ENCODE results near the gene EIF6. TPM values are rescaled to one million over a fixed set of nuclear protein-coding genes. Genes with fewer than 3 reads are reported as not detected.

EIF6 gene
- total and polyA plus RNA-seq, 3 donors from 2014 or later, result 84.3 to 142 (median 90.6) TPM

DNA sequence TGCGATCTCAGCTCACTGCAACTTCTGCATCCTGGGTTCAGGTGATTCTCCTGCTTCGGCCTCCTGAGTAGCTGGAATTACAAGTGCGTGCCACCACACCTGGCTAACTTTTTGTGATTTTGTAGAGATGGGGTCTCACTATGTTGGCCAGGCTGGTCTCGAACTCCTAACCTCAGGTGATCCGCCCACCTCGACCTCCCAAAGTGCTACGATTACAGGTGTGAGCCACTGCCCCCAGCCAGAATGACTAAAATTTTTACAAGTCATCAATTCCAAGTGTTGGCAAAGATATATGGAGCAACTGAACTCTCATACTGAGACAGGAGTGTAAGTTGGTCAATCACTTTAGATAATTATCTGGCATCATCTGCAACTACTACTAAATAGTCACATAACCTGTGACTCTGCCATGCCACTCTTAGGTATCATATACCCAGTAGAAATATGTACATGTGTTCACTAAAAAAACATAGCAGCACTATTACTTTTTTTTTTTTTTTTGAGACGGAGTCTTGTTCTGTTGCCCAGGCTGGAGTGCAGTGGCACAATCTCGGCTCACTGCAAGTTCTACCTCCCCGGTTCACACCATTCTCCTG is 3.0 kb downstream of the EIF6 start:
- WGBS, 2 donors, result 94 to 98% methylated on average over 10 of the region's 10 CpGs
- Histone ChIP-seq H3K4me1 (peaks cover 18% of the 10 kb centered on the region), H3K36me3 (ENCODE audit: low read depth, missing control alignments) (no peaks in the 10 kb centered on the region), H3K9me3 (no peaks in the 10 kb centered on the region), H3K27me3 (no peaks in the 10 kb centered on the region), H3K4me3 (no peak overlapping the region), H3K27ac (no peak overlapping the region)
- TF ChIP-seq POLR2A (IDR thresholded peaks at IDR 0.05), result no peak
- TF ChIP-seq, protein P1, sequence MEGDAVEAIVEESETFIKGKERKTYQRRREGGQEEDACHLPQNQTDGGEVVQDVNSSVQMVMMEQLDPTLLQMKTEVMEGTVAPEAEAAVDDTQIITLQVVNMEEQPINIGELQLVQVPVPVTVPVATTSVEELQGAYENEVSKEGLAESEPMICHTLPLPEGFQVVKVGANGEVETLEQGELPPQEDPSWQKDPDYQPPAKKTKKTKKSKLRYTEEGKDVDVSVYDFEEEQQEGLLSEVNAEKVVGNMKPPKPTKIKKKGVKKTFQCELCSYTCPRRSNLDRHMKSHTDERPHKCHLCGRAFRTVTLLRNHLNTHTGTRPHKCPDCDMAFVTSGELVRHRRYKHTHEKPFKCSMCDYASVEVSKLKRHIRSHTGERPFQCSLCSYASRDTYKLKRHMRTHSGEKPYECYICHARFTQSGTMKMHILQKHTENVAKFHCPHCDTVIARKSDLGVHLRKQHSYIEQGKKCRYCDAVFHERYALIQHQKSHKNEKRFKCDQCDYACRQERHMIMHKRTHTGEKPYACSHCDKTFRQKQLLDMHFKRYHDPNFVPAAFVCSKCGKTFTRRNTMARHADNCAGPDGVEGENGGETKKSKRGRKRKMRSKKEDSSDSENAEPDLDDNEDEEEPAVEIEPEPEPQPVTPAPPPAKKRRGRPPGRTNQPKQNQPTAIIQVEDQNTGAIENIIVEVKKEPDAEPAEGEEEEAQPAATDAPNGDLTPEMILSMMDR (IDR thresholded peaks at IDR 0.05), result no peak
- no peak for DNase-seq
- intact Hi-C loops (cut with DNase I; ENCODE audit: low total_unique reads), result no loop called here

DNA sequence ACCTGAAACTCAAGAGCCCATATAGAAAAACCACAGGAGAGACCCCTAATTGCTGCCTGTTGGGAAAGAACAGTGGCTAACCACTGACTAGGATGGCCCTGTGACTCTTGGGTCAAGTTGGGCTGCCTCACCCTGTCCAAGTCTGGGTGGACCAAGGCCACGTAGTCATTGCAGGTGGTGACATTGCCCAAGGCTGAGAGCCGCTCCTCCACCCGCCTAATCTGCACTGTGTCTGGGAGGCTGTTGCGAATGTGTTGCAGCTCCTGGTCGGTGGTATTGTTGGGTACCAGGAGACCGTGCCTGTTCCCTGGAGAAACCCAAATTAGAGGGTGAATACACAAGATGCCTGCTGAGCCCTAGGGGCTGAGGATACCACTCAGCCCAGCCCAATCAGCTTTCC is 4.0 kb downstream of the EIF6 start:
- Histone ChIP-seq H3K36me3 (ENCODE audit: low read depth, missing control alignments) (no peaks in the 10 kb centered on the region), H3K4me1 (peaks cover 19% of the 10 kb centered on the region), H3K27ac (no peak overlapping the region), H3K27me3 (no peaks in the 10 kb centered on the region), H3K4me3 (no peak overlapping the region), H3K9me3 (no peaks in the 10 kb centered on the region)
- no peak for DNase-seq
- TF ChIP-seq, protein P1 (IDR thresholded peaks at IDR 0.05), result no peak
- no peak for TF ChIP-seq POLR2A (IDR thresholded peaks at IDR 0.05)
- intact Hi-C loops (cut with DNase I; ENCODE audit: low total_unique reads), result no loop called here
- 80 to 82% methylated on average over 3 to 6 of the region's 6 CpGs for WGBS, 2 donors

DNA sequence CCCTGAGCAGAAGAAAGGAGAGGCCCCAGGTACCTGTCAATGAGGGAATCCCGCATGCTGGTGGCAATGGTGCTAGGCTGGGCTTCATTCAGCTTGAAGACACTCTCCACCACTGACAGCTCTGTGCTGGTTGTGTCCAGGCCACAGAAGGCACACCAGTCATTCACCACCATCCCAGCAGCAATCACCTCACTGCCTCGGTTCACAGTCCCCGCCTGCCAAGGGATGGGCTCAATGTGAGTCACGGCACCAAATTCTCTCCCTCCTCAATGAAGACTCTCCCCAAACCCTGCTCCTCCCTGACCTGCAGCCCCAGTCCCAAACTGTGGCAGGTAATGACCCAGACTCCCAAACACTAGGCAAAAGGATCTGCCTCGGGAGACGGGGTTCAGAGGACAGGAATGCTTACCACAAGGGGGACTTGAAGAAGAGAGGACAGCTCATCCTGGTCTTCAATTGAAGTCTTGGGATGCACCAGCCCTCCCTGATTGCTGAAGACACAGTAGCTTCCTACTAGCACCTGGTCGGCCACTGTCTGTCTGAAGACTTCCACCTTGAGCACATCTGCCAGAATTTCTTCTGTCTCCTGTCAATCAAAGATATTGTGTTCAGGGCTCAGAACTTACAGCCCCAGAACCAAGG is 4.9 kb downstream of the EIF6 start:
- Histone ChIP-seq H3K27ac (no peak overlapping the region), H3K4me1 (peaks cover 19% of the 10 kb centered on the region), H3K27me3 (no peaks in the 10 kb centered on the region), H3K9me3 (no peaks in the 10 kb centered on the region), H3K4me3 (no peak overlapping the region), H3K36me3 (ENCODE audit: low read depth, missing control alignments) (no peaks in the 10 kb centered on the region)
- DNase-seq, result no peak
- TF ChIP-seq POLR2A (IDR thresholded peaks at IDR 0.05), result no peak
- TF ChIP-seq, protein P1 (IDR thresholded peaks at IDR 0.05), result no peak
- 93 to 94% methylated on average over 5 to 7 of the region's 7 CpGs for WGBS, 2 donors
- intact Hi-C loops (cut with DNase I; ENCODE audit: low total_unique reads), result no loop called here

DNA sequence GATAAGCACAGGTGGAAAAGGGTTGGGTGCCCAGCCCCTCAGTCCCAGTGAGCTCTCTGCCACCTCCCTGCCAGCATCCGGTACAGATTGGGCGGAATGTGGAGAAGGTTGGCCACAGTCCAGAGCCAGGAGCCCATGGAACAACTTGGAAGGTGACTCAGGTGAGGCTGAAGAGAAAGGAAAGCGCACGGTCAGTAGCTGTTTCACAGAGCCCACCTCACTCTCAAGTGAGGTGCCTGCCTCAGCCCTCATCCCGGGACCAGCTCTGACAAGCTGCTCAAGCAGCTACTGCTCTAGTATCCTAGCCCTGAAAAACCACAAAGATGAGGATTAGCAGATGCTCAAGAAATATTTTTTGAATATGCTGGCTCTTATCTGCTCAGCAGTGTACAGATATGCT is 5.5 kb downstream of the EIF6 start:
- no peak for DNase-seq
- 90 to 94% methylated on average over 5 of the region's 5 CpGs for WGBS, 2 donors
- TF ChIP-seq, protein P1 (IDR thresholded peaks at IDR 0.05), result no peak
- no peak for TF ChIP-seq POLR2A (IDR thresholded peaks at IDR 0.05)
- H3K36me3 ChIP-seq (ENCODE audit: low read depth, missing control alignments), result no peaks in the 10 kb centered on the region
- peak overlapping the region in 1 of 2 donors; percentile 91 for H3K27ac ChIP-seq
- H3K4me3 ChIP-seq, result no peak overlapping the region
- intact Hi-C loops (cut with DNase I; ENCODE audit: low total_unique reads), result no loop called here
- no peaks in the 10 kb centered on the region for H3K9me3 ChIP-seq
- H3K4me1 ChIP-seq, result peaks cover 19% of the 10 kb centered on the region
- no peaks in the 10 kb centered on the region for H3K27me3 ChIP-seq
